HG03039 (cell line): ENCODE data around the gene ZNF512B.

Experiments used
- ATAC-seq: cut with Tn5 transposase; IDR thresholded peaks from one replicate; pipeline ENCODE4 v1.9.1; 2021; ENCODE audit warnings: mild to moderate bottlenecking, moderate library complexity; ENCODE audit not compliant: unreplicated experiment

ZNF512B gene

DNA sequence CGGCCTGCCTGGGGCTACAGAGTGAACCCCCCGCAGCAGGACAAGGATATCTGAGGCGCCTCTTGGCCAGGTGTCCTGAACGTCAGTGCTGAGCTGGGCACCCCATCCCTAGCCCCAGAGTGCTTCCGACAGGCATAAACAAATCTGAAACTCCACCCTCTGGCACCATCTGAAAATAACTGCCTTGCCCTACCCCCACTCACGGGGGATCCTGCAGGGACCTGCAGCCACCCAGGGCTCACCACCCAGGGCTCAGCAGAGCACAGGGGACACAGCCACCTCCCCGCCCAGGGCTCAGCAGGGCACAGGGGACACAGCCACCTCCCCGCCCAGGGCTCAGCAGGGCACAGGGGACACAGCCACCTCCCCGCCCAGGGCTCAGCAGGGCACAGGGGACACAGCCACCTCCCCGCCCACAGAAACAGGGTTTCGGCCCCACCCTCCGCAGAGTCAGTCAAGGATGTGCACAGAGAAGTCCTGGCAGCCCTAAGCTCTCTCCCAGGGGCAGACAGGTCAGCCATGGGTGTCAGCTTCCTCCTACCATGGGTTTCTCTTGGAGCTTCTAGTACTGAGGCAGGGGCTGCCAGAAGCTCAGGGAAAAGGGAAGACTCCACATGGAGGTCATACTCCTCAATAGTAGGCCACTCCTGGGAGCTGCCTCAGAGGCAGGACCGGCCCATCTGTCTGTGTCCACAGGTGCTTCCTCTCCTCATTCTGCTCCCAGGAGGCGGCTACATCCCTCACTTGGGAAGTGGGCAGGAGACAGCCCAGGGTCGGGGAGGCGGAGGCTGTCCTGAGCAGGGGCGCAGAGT, 18.1 kb downstream of the ZNF512B start:
- no peak for ATAC-seq

DNA sequence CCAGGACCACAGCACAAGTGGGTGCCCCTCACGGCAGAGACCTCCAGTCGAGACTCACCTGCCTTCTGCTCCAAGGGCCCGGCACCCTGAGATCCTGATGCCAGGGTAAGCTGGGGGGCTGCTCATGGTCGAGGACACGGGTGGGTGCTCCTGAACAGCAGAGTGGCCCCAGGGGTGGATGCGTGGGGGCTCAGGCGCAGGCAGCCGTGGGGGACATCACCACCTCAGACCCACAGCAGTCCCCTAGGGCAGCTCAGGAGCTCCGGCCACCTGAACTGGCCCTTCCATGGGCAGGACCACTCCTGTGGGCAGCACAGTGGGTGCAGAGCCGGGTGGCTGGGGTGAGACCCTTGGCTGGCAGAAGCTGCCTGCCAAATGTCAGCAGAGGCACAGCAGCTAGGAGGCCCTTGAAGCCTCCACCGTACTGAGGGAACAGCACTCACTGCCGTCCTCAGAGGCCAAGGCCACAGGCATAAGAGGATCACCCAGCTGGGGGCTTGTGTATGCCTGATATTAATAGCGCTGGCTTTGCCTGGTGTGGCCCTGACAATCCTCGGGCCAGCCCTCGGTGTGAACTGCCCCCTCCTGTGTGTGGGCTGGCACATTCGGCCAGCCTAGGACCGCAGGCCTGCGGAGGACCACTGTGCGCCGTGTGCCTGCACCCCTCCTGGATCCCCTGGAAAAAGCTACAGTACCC, 18.9 kb downstream of the ZNF512B start:
- ATAC-seq: no peak

DNA sequence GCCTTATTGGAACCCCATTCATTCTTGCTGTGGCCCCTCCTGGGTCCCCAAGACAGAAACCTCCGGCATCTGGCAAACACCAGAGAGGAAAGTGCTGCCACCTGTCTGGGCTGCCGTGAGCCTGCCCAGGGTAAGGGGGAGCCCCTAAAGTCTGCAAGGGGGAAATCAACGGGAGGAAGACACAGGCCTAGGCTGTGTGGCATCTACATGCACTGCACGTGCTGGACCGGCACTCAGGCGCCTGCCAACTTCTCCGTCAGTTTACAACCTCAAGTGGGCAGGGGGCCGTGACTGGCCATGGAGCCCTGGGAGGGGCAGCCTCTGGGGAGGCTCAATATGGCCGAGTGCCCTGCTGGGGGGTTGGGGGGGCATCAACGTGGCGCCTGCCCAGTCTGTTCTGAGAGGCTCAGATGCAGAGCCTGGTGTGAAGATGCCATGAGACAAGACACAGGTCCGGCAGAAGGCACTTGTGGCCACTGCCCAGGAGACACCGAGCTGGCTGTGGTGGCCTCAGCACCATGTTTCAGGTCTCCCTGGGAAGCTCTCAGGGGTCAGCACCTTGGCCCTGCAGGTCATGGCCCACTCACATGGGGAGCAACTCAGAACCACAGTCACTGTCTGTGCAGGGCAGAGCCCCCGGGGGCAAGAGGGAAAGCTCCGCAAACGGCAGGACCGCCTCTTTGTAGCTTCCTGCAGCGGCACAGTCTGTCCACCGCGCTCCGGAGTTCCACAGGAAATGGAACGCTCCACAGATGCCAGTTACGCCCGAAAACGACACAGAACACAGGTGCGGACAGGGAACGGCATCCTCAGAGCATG, 21.9 kb downstream of the ZNF512B start:
- no peak for ATAC-seq

DNA sequence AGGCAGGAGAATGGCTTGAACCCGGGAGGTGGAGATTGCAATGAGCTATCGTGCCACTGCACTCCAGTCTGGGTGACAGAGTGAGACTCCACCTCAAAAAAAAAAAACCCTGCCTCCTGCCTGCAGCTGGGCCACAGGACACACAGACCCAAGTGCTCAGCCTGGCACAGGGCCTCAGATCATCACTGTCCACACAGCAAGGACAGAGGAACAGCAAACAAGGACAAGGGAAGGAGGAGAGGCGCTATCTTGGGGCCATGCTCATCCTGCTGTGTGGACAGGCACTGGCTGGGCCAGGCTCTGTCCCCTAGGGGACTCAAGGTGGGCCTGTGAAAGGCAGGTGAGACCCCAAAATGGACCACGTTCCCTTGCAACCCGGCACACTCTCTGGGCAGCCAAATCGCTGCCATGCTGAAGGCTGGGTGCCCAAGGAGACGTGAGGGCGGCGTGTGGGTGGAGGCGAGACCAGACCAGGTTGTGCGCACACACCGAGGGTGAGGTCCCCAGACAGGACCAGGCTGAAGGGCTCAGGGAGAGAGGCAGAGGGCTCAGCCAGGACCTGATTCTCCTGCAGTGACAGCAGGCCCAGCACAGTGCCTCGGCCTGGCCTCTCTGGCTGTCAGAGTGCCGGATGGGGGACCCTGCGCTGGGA, 22.6 kb downstream of the ZNF512B start:
- ATAC-seq: no peak

DNA sequence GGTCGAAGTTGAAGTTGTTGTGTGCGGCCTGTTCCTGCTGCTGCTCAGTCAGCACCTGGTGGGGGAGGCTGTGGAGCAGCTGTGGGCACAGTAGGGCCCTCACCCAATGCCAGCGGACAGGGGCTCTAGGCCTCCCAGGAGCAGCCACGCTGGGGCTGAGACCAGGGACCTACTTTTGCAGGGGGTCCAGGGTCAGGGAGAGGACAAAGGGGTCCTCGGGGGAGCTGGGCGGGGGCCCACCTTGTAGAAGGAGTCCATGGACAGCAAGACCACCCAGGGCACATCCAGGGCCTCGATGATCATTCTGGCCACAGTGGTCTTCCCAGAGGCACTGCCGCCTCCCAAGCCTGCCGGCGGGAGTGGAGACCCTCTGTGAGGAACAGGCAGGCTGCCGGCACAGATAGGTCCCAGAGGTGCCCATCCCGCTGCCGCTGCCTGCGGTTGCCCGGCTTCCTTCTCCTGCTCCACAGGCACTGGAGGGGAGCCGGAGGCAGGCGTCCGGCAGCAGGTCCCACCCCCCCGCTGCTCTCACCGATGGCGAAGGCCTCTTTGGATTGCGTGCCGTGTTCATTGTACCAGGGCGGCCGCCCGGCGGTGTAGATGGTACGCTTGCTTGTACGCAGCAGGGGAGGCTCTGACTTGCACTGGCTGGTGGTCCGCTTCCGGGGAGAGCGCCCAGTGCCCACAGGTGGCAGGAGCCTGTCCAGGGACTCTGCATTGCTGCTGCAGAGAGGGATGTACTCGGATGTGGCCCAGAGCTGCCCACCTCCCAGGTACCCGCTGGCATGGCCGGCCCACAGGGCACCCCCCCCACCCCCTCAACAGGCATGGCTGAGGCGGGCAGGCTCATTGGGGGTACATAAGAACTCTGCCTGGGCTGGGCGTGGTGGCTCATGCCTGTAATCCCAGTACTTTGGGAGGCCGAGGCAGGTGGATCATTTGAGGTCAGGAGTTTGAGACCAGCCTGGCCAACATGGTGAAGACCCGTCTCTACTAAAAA, 23.5 kb downstream of the ZNF512B start:
- ATAC-seq: no peak

DNA sequence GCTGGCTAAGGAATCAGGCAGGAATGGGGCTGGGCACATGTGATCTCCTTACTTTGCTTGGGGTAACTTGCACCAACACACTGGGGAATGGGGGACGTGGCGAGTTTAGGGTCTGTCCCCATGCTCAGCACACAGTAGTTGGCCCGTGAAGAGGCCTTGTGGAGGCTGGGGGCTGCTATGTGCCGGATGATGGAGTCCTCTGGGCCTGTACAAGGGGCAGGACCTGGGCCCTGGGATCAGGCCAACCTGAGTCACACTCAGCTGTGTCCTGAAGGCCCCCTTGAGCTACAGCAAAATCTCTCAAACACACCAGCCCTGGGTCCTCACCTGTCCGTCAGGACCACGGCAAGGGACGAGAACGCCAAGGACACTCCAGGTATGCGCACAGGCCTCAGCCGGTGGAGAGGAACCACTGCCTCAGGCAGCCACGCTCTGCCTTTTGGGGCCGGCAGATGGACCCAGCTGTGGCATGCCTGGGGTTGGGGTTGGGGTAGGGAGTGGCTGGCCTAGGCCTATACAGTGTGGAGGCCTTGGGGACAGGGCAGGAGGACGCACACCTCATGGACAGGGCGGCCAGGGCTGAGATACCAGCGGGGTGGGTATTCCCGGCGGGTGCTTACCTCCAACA, 24.6 kb downstream of the ZNF512B start:
- ATAC-seq: no peak

DNA sequence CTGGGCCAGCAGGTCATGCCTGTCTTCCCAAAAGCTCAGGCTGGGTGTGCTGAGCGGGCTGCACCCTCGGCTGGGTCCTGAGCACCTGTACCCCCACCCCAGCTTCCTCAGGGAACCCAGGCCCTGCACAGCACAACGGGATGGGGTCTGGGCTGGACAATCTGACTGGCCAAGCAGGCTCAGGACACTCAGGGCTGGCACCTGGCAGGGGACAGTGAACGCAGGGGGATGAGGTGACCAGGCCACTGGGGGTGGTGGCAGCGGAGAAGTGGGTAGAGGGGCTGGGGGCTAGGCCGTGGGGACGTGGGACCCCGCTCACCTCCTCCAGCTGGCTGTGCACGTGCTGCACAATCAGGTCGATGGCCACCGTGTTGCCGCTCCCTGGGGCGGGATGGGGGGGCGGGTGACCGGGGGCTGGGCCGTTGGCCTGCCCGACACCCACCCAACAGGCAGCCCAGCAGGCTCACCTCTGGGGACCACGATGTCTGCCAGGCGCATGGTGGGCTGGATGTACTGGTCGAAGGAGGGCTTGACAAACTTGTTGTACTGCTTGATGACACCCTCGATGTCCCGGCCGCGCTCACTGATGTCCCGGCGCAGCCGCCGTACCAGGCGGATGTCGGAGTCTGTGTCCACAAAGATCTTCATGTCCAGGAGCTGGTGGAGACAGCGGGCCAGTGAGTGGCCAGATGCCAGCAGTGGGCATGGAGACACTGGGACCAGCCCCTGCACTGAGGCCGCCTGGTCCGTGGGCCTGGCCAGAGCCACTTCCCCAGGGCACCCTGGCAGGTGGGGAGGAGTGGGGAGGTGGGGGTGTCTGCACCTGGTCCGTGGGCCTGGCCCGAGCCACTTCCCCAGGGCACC, 25.4 kb downstream of the ZNF512B start:
- no peak for ATAC-seq

DNA sequence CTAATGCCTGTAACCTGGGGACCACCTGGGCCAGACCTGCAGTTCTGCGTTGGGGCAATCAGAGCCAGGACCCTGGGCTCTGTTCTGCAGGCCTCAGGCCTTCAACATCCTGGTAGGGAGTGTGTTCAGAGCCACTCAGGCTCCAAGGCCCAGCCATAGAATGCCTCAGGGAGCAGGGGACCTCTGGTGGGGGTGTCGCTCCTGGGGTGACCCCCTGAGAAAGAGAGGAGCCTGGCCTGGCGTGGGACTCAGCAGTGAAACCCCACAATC, 26.0 kb downstream of the ZNF512B start:
- no peak for ATAC-seq

DNA sequence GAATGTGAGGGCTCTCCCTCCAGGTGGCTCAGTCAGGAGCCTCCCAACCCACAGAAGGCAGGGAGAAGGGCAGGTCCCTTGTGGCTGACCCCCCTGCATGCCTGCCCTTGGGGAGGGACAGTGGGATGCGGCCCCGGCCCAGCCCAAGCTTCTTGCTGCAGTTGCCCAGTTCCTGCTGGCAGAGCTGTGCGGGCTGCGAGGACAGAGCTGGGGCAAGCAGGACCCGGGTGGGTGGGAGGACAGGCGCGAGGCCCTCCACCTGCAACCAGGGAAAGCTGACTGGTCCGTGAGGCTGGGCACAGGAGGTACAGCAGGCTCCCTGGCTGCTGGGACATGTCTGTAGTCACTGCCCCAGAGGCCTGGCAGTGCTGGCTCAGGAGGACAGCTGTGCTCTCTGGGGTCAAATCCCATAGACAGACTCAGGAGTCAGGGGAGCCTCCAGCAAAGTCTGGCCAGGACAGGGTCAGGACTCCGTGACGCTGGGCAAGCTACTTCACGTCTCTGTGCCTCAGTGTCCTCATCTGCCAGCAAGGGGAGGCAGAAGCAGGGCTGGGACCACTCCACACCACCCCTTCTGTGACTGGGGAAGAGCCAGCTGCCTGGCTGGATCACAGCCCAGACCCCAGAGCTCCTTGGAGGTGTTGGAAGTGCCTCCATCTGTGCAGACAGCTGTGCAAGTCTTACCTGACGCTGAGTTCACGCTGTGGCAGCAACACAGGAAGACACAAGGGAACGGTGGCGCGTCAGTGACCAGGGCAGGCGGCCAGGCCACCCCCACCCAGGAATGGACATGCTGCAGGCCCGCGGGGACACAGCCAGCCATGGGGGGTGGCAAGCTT, 26.5 kb downstream of the ZNF512B start:
- ATAC-seq: no peak

DNA sequence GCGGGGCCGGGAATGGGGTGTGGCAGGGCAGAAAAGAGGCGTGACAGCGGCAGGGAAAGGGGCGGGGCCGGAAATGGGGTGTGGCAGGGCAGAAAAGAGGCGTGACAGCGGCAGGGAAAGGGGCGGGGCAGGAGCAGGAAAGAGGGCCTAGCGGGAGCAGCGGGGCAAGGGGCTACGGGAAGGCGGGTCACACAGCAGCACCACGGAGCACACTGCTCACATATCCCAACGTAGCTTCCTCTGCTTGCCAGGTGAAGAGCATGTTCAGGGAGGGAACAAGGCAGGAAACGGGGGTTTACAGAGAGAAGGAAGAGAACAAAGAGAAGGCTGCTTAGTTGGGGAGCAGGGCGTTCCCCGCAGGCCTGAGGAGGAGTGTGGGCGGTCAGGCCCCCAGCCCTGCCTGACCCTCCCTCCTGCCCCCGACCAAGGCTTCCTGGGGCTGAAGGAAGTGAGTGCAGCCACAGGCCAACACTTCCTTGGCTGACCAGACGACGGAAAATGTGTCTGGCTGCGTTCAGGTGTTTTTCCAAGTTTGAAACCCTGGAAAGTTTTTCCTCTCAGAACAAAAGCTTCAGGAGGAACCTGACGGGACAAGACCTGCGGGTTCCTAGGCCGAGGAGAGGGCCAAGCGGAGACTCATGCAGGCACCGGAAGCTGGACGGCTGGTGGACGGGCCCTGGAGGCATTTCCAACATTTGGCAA, 27.3 kb downstream of the ZNF512B start:
- no peak for ATAC-seq

DNA sequence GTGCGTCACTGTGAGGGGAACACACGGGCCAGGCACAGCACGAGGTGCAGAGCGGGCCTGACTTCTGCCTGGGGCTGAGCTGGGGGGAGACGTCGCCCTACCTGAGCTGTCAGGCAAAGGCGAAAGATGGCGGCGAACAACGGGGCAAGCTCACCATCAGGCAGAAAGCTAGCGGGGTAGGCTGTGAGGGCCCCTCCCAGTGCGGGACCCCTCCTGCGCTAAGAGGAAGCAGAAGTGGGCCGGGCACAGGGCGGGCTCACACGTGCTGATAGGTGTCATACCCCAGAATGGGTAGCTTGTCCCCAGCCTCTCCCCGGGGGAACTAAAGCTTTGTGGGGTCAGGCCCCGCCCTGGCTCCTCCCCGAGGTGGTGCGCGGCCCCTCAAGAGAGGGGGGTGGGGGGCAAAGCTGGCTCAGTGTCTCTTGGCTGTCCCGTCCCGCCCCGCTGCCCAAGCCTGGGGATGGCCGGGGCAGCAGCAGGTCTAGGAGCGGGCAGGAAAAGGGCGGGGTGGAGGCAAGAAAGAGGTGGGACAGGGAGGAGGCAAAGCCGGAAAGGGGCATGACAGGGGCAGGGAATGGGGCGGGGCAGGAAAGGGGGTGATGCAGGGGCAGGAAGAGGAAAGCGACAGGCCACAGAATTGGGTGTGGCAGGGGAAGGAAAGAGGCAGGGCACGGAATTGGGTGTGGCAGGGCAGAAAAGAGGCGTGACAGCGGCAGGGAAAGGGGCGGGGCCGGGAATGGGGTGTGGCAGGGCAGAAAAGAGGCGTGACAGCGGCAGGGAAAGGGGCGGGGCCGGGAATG, 28.2 kb downstream of the ZNF512B start:
- no peak for ATAC-seq

DNA sequence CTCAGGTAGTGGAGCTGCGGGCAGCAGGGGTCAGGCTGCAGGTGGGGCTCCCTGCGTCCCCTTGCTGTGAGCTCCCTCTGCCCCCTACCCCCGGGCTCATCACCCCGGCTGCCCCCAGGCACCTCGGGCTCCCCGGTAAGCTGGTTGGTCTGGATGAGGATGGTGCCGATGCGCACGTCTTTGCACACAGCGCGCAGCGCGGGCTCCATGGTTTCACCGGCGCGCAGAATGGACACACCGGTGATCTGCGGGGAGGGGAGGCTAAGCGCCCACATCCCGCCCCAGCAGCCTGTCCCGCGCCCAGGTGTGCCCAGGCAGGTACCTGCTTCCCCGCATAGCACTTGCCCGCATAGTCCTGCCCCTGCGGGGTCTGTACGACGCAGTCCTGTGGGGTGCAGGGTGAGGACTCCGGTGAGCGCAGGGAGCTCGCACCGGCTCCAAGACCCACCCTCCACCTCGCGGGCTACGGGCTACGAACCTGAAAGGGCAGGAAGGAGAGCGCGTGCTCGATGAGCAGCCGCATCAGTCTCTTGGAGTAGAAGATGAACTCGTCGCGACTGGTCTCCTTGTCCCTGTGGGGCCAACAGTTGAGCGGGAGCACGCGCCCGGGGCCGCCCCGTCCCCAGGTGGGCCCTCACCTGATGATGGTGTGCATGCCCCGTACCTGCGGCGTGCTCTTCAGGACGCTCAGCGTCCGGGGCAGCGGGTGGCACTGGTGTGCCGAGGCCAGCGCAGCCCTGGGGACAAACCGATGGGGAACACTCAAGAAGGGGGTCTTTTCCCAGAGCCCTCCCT, 29.1 kb downstream of the ZNF512B start:
- no peak for ATAC-seq

DNA sequence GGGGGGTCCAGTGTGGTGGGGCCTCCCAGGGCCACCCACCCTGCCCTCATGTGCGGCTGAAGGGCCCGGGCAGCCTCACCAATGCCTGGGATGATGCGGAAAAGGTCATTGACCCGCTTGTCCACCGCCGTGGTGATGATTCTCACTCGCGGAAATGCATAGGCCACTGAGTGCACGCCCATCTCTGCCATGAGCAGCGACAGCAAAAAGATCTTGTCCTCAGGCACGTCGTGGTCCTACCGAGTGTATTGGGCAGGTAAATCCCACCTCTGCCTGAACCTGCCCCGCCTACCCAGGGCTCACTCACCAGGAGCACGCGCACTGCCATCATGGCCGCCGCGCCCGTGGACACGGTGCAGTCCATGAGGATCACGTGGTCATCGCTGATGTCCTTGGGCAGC, 29.7 kb downstream of the ZNF512B start:
- no peak for ATAC-seq

DNA sequence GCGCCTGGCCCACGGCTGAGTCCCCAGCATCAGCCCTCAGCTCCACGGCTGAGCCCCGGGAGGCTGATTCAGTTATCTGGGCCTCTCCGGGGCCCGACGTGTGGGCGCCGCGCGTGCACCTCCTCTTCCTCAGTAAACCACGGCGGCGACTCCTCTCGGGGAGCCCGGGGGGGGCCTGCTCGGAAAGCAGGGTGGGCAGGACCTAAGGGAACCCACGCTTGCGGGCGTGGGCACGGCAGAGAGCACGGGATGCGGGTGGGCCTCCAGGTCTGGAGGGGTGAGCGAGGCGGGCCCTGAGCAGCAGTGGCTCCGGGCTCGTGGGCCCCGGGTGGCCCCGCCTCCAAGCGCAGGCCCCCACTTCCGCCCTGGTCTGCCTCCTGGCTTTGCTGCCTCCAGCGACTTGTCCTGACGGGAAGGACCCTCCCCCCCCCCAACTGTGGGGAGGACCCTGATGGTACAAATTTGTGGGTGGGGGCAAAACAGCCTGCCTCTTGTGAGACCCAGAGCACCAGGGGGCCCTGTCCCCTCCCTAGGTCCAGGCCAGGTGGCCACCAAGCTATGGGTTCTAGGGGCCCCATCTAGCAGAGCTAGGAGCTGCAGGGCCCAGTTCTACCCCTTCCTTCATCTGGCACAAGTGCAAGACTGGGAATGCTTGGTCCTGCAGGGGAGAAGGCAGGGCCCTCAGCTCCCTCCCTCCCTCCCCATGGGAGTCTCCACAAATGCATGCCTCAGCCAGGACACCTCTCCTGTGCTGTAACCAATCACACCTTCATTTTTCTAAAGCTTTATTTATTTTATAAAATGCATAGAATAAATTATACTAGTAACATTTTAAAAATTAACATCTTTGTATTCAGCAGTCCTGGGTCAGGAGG, 30.4 kb downstream of the ZNF512B start:
- ATAC-seq: no peak

DNA sequence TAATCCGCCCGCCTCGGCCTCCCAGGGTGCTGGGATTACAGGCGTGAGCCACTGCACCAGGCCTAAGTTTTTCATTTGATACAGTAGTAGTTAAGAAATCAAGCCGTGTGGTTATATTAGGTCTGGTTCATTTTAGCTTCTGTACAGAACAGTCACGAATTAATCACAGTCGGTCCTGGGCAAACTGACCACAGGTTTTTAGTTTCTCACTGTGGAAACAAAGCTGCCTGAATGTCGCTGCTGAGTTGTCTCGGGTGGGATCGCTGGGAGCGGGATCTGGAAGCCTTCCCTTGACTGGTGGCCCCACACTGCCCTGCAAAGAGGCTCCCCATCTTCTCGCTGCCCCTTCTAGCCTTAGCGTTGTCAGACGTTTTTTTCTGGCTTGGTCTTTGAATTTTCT, 32.1 kb downstream of the ZNF512B start:
- no peak for ATAC-seq
